GM12875 (cell line): ENCODE results near the gene MLIP.

Experiments
- H3K4me3 ChIP-seq: one replicate; pipeline ENCODE4 v1.5.1; 2011; ENCODE audit warnings: low read depth, low read length, control low read depth
- TF ChIP-seq, protein P1 (sequence below): IDR thresholded peaks from 2 replicates; pipeline ENCODE4 v1.5.1; 2011; ENCODE audit warnings: low read depth, mild to moderate bottlenecking, control low read depth, inconsistent platforms, low read length, moderate library complexity, borderline replicate concordance; ENCODE audit not compliant: insufficient read depth

Gene MLIP

GRCh38 chr6:54103497-54103896 lies 7.7 kb upstream of the MLIP start:
- TF ChIP-seq, protein P1, sequence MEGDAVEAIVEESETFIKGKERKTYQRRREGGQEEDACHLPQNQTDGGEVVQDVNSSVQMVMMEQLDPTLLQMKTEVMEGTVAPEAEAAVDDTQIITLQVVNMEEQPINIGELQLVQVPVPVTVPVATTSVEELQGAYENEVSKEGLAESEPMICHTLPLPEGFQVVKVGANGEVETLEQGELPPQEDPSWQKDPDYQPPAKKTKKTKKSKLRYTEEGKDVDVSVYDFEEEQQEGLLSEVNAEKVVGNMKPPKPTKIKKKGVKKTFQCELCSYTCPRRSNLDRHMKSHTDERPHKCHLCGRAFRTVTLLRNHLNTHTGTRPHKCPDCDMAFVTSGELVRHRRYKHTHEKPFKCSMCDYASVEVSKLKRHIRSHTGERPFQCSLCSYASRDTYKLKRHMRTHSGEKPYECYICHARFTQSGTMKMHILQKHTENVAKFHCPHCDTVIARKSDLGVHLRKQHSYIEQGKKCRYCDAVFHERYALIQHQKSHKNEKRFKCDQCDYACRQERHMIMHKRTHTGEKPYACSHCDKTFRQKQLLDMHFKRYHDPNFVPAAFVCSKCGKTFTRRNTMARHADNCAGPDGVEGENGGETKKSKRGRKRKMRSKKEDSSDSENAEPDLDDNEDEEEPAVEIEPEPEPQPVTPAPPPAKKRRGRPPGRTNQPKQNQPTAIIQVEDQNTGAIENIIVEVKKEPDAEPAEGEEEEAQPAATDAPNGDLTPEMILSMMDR: no peak

GRCh38 chr6:54106727-54107126 lies 4.5 kb upstream of the MLIP start:
- no peak overlapping the region for H3K4me3 ChIP-seq
- TF ChIP-seq, protein P1: no peak

More at GRCh38 chr6:54103497-54103896, 7.7 kb upstream of the MLIP start:
- no peak overlapping the region for H3K4me3 ChIP-seq

- H3K4me3 ChIP-seq: no peak overlapping the region
- TF ChIP-seq, protein P1: no peak
Observed at GRCh38 chr6:54107470-54108090, 3.7 kb upstream of the MLIP start.

DNA sequence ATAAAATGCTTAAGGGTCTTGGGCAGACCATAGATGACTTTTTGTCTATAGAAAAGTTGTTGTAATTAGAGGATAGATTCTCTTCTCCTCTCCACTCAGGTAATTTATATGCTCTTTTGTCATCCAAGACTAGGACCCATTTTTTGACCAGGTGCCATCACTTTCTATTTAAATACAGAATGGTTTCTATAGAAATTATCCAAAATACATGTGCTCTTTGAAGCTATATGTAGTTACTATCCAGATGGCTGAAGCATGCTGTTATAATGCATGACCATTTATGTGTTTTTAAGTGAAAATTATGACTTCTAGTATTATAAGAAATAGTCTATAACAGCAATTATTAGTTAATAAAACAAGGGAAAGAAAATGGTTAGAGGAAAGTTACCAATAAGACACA lies 3.0 kb upstream of the MLIP start:
- H3K4me3 ChIP-seq: no peak overlapping the region
- TF ChIP-seq, protein P1: no peak

DNA sequence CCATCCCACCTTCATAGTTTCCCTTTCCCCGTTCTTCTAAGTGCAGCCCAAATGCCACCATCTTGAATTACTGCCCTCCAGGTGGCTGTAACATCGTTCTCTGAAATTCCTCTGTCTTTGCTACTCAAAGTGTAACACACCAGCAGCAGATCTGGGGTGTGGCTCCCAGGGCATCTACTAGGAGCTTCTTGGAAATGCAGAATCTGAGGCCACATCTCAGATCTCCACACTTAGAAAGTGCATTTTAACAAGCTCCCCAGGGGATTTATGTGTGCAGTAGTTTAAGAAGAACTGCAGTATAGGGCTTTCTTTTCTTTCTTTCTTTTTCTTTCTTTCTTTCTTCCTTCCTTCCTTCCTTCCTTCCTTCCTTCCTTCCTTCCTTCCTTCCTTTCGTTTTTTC lies 1.7 kb upstream of the MLIP start:
- no peak overlapping the region for H3K4me3 ChIP-seq
- TF ChIP-seq, protein P1: no peak

DNA sequence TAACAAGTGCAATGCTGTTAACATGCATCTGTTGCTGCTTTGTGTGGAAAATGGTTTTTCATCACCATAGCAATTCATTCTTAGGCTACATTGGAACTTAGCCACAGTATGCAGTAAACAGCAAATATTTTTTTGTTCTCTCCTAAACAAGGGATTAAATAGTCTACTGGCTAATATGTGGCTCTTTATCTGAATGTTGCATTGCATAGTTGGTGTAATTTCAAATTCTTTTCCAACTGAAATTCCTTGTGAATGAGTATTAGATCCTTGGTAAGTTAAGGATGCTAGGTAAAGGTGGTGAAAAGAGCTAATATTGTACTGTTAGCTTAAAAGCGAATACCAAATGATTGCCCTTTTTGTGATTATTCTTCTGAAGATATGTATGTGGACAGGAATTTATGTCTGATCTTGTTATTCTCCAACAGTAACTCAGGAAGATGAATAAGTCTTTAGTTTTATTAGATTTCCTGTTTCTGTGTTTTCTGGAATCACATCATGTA lies 958 bp downstream of the MLIP start:
- H3K4me3 ChIP-seq: no peak overlapping the region
- TF ChIP-seq, protein P1: no peak

GRCh38 chr6:54114991-54115390 lies 3.7 kb downstream of the MLIP start:
- no peak overlapping the region for H3K4me3 ChIP-seq
- TF ChIP-seq, protein P1: no peak
